ENCODE results near the gene GALNT10. TPM values are rescaled to one million over a fixed set of nuclear protein-coding genes. Genes with fewer than 3 reads are reported as not detected.

Gene GALNT10
- total RNA-seq, 4 donors from 2014 or later: 5.7 to 25.2 (median 9.7) TPM

- 92 to 95% methylated on average over 14 of the region's 14 CpGs for WGBS, 2 donors
- TF ChIP-seq POLR2A (IDR thresholded peaks at IDR 0.05) (no peak), CTCF (IDR thresholded peaks at IDR 0.05) (no peak)
- DNase-seq (ENCODE audit: low spot score in 2 of 2): peak in 1 of 2 donors; percentile 82
- H3K4me3 ChIP-seq (ENCODE audit: low read depth, poor library complexity, severe bottlenecking): no peak overlapping the region
- intact Hi-C loops (cut with DNase I; ENCODE audit: low total_unique reads): no loop called here
These were observed 139.0 kb downstream of the GALNT10 start for GRCh38 chr5:154329519-154330040.

- H3K4me3 ChIP-seq (ENCODE audit: low read depth, poor library complexity, severe bottlenecking): no peak overlapping the region
- TF ChIP-seq POLR2A (IDR thresholded peaks at IDR 0.05): no peak
- TF ChIP-seq CTCF (IDR thresholded peaks at IDR 0.05): no peak
- DNase-seq (ENCODE audit: low spot score in 2 of 2): peak in 1 of 2 donors; percentile 23
- intact Hi-C loops (cut with DNase I; ENCODE audit: low total_unique reads): no loop called here
- WGBS, 2 donors: 94 to 96% methylated on average over 3 of the region's 3 CpGs
These were observed 139.6 kb downstream of the GALNT10 start for GRCh38 chr5:154330097-154330667.

GRCh38 chr5:154331232-154331631 lies 140.7 kb downstream of the GALNT10 start:
- H3K4me3 ChIP-seq (ENCODE audit: low read depth, poor library complexity, severe bottlenecking): no peak overlapping the region
- TF ChIP-seq POLR2A (IDR thresholded peaks at IDR 0.05) (no peak), CTCF (IDR thresholded peaks at IDR 0.05) (no peak)
- intact Hi-C loops (cut with DNase I; ENCODE audit: low total_unique reads): no loop called here
- DNase-seq (ENCODE audit: low spot score in 2 of 2): no peak
- WGBS, 2 donors: 98 to 100% methylated on average over 2 of the region's 2 CpGs

- intact Hi-C loops (cut with DNase I; ENCODE audit: low total_unique reads): no loop called here
- no peak for TF ChIP-seq POLR2A (IDR thresholded peaks at IDR 0.05)
- TF ChIP-seq CTCF (IDR thresholded peaks at IDR 0.05): no peak
- H3K4me3 ChIP-seq (ENCODE audit: low read depth, poor library complexity, severe bottlenecking): no peak overlapping the region
- 67 to 70% methylated on average over 3 of the region's 3 CpGs for WGBS, 2 donors
- peak in 1 of 2 donors; percentile 32 for DNase-seq (ENCODE audit: low spot score in 2 of 2)
These were observed 141.4 kb downstream of the GALNT10 start for GRCh38 chr5:154331924-154332323.

GRCh38 chr5:154332451-154332850 lies 141.9 kb downstream of the GALNT10 start:
- TF ChIP-seq CTCF (IDR thresholded peaks at IDR 0.05): no peak
- no peak for TF ChIP-seq POLR2A (IDR thresholded peaks at IDR 0.05)
- 92 to 99% methylated on average over 6 of the region's 6 CpGs for WGBS, 2 donors
- DNase-seq (ENCODE audit: low spot score in 2 of 2): no peak
- intact Hi-C loops (cut with DNase I; ENCODE audit: low total_unique reads): no loop called here
- no peak overlapping the region for H3K4me3 ChIP-seq (ENCODE audit: low read depth, poor library complexity, severe bottlenecking)

- 88 to 98% methylated on average over 4 of the region's 4 CpGs for WGBS, 2 donors
- DNase-seq (ENCODE audit: low spot score in 2 of 2): peak in 1 of 2 donors; percentile 56
- TF ChIP-seq POLR2A (IDR thresholded peaks at IDR 0.05): no peak
- no peak for TF ChIP-seq CTCF (IDR thresholded peaks at IDR 0.05)
- H3K4me3 ChIP-seq (ENCODE audit: low read depth, poor library complexity, severe bottlenecking): no peak overlapping the region
- intact Hi-C loops (cut with DNase I; ENCODE audit: low total_unique reads): no loop called here
These were observed 142.5 kb downstream of the GALNT10 start for GRCh38 chr5:154333016-154333415.

Measured in lower leg skin (tissue), 4 donors.